GM20000 (cell line): ENCODE data around the gene MYH10.

ENCODE experiments used
- DNase-seq: peaks from one replicate; pipeline ENCODE4 v3.0.0; 2012; ENCODE audit warnings: low spot score
- TF ChIP-seq, protein P1 (sequence below): IDR thresholded peaks from 2 replicates; pipeline ENCODE4 v1.5.1; 2012; ENCODE audit warnings: mild to moderate bottlenecking, control low read depth; ENCODE audit errors: extremely low read depth, missing control alignments

Gene MYH10

DNA sequence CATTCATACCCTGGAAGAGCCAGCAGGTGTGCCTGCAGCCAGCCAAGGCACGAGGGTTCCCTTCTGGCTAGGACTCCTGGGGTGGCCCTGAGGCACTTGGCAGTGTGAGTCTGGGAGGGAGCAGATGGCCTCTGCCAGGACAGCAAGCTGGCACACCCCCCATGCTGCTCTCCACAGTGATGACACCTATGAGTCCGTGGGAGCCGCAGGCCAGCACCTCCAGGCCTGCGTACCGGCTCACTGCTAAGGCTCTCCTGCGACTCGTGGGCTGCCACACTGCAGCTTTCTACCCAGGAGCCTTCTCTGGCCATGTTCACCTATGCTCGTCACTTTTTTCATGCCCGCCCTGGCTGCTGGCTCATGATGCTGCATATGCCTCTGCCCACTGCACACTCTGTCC is 126.7 kb downstream of the MYH10 start:
- no peak for DNase-seq
- TF ChIP-seq, protein P1, sequence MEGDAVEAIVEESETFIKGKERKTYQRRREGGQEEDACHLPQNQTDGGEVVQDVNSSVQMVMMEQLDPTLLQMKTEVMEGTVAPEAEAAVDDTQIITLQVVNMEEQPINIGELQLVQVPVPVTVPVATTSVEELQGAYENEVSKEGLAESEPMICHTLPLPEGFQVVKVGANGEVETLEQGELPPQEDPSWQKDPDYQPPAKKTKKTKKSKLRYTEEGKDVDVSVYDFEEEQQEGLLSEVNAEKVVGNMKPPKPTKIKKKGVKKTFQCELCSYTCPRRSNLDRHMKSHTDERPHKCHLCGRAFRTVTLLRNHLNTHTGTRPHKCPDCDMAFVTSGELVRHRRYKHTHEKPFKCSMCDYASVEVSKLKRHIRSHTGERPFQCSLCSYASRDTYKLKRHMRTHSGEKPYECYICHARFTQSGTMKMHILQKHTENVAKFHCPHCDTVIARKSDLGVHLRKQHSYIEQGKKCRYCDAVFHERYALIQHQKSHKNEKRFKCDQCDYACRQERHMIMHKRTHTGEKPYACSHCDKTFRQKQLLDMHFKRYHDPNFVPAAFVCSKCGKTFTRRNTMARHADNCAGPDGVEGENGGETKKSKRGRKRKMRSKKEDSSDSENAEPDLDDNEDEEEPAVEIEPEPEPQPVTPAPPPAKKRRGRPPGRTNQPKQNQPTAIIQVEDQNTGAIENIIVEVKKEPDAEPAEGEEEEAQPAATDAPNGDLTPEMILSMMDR = no peak

DNA sequence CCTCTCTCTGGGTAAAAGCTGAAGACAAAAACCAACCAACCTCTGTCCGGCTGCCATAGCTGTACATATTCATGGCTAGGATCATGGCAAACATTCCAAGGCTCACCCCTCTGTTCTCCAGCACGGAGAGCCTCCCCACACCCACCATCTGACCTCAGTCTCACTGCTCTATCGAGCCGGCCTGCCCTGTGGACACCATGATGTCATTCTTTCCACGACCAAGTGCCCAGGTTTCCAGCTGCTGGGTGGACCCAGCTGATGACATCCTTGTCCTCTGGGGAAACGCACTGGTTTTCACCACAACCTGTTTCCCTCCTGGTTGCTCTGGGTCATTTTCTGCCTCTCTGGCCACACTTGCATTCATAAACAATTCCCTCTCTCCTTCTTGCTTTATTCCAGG is 127.2 kb downstream of the MYH10 start:
- DNase-seq = no peak
- TF ChIP-seq, protein P1 = no peak

DNA sequence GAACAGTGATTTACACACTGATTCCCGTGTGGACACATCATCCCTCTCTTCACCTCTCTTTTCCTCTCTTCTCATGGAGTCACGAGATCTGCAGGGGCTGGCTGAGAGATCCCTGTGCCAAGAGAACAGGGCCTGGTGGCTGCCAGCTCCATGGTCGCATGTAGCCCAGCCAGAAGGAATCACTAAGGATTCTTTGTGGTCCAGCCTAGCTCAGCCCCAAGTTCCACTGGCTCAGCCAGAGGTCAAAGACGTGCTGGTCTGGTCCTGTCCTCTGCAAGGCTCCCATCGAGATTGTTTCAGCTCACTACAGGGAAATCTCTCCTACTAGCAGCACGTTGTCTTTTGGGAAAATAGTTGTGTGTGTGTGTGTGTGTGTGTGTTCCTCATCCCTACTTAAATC is 128.4 kb downstream of the MYH10 start:
- DNase-seq = no peak
- TF ChIP-seq, protein P1 = no peak

DNA sequence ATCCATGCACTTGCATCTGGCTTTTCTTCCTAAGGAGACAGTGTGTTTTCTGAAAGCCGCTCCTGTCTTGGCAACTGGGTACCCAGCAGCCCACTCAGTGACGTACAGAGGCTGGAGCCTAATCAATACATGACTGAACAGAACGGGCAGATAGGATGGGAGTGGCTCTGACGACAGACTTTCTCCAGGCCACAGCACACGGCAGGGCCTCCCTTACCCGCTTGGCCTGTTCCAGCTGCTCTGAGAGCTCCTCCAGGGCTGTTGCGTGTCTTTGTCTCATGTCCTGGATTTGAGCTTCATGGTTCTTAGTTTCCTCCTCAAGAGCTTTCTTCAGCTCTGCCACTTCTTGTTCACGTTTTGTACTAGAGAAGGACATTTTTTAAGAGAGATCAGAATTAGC is 129.9 kb downstream of the MYH10 start:
- TF ChIP-seq, protein P1 = no peak

DNA sequence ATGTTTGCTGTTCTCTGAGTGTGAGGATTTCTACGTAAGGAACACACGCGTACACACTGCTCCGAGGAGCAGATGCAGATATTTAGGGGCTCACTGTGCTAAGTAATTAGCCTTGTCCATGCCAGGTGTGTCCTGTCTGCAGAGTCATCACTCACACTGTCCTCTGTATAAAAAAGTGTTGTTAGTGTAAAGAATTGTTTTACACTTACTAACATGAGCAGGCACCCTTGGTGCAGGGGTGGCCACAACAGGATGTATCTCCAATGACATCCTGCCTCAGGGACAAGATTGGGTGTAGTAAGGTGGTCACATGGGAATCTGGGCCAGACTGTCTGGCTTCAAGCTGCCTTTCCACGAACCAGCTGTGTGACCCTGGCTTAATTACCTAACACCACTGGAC is 130.9 kb downstream of the MYH10 start:
- TF ChIP-seq, protein P1 = no peak
- no peak for DNase-seq

More for the DNA sequence above, 129.9 kb downstream of the MYH10 start:
- no peak for DNase-seq

DNA sequence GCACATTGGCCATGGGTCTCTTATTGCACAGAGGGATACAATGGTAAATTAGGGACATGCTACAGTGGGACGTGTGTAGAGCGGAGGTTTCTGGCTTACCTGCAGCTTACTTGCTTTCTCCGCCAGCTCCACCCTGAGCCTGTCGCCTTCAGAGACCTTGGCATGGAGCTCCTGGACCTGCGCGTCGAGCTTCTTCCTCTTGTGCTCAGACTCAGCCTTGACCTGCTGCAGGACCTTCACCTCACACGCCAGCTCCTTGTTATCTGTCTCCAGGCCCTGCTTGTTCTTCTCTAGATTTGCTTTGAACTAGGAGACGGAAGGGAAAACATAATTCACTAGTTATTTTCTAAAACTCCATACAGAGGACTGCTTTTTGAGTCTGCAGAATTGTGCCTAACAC is 131.4 kb downstream of the MYH10 start:
- TF ChIP-seq, protein P1 = no peak
- DNase-seq = no peak

DNA sequence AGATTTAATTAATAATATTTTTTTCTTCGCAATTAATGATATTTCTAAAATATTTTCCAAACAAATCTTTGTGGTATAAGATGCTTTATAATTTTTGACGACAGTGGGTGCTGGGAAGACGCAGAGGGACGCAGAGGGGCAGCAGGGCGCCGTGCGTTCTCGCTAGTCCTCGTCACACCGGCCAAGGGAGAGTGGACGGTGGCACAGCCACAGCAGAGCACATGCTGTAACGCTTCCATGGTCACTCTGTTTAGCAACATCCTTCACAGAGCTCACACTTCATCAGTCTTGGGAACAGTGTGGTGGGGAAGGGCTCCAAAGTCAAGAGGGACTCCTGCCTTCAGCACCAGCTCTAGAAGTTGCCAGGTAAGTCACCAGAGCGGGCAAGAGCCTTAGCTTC is 134.4 kb downstream of the MYH10 start:
- DNase-seq = no peak
- TF ChIP-seq, protein P1 = no peak
